ENCODE data around the gene PKHD1.
"Not testable (repeated sequence)": the region's sequence is repeated elsewhere in the genome, so short reads cannot be mapped to it uniquely, and the experiment has no call there.

PKHD1 gene

DNA sequence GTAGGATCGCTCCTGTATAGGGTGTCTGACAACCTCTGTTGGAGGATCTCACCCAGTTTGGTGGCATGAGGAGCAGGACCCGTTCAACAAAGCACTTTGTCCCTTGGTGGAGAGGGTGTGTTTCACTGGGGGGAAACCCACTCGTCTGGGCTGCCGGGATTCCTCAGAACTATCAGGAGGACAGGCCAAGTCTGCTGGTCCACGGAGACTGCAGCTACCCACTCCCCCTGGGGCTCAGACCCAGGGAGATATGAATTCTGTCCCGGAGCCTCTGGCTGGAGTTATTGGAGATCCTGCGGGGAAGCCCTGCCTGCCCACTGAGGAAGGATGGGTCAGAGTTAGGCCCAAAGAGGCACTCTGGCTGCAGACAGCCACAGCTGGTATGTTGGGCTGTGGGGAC is 233.1 kb downstream of the PKHD1 start:
- DNase-seq (ENCODE audit: low spot score) = no peak

DNA sequence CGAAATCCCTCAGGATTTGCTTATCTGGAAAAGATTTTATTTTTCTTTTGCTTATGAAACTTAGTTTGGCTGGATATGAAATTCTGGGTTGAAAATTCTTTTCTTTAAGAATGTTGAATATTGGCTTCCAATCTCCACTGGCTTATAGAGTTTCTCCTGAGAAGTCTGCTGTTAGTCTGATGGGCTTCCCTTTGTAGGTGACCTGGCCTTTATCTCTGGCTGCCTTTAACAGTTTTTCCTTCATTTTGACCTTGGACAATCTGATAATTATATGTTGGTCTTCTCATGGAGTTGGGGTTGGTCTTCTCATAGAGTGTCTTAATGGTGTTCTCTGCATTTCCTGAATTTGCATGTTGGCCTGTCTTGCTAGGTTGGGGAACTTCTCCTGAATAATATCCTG is 234.3 kb downstream of the PKHD1 start:
- not testable (repeated sequence) for DNase-seq (ENCODE audit: low spot score)

DNA sequence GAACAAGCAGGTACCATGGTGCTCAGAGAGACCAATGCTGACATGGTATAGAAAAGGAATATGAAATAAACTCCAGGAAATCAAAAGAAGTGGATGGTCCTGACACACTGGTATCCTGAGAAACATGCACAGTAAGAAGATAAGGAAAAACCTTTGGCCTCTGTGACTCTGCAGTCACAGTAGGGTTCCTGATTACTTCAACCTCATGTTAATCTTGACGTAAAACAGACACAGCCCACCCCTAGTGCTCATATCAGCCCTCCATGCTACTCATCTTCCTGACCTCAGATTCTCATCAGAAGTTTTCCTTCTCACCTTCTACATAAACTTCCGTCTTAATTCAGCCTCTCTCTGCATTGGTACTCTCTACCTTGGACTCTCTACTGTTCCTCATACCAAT is 240.9 kb downstream of the PKHD1 start:
- no peak for DNase-seq (ENCODE audit: low spot score)

DNA sequence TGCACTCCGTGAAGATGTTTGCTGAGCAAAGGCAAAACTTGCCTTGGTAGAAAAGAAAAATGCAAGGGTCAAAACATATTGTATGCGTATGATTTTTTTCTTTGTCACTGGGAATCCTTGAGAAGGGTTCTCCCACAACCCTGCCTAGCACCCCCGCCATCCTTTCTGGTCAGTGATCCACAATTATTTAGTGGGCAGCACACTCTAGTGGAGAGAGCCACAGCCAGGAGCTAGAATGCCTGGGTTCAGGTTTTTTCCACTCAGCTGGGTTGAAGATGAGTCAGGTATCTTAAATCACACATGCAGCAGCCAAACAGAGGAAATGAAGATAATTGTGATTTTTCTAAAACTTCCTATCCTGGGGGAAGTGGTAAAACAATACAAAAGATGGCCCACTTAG is 243.1 kb downstream of the PKHD1 start:
- DNase-seq (ENCODE audit: low spot score) = peak; percentile 14

DNA sequence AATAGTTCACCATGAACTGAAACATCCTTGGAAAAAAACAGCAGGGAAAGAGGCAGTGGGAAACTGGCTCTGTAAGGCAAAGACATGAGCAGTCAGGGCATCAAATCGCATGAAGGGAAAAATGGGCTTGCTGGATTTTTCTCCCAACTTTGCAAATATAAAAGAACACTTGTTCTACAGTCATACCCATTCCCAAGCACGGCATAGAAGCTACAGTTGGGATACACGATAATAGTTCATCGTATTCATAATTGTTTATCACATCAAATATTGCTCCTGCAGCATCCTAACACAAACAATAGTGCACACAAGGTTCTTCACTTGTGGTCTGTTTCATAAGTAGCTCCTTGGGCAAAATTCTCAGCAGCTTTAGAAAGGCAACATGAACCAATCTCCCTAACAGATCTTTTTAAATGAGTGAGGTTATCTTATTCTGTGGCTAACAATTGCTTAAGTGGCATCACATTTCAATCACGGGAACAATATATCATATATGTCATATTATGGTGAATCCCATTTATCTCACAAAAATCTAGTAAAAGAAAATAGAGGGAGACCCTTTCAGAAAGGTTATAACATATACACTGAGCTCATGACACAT is 243.9 kb downstream of the PKHD1 start:
- no peak for DNase-seq (ENCODE audit: low spot score)

DNA sequence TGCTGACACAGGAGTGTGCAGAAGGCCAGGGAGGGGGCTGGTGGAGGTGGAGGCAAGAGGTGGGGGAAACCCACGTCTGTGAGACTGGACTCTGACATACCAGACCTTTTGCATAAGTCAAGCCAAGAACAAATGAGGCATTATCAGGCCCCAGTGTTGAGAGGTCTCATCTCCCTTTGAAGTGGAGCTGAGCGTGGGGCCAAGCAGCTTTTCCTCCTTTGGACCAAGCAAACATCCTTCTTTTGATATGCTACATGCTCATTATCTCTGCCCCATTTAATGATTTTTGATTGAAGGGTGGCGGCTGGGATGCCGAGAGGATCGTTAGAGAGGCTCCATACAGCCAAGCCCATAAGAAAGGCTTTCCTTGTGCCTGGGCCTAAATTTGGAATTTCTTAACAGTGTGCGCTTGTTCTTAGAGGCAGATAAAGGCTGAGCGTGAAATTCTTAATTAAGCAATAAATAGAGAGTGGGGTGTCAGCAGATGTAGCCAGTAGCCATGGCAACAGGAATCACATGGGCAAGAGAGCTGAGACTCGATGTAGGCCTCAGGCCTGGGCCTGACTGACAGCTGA is 244.5 kb downstream of the PKHD1 start:
- DNase-seq (ENCODE audit: low spot score) = peak; percentile 42

DNA sequence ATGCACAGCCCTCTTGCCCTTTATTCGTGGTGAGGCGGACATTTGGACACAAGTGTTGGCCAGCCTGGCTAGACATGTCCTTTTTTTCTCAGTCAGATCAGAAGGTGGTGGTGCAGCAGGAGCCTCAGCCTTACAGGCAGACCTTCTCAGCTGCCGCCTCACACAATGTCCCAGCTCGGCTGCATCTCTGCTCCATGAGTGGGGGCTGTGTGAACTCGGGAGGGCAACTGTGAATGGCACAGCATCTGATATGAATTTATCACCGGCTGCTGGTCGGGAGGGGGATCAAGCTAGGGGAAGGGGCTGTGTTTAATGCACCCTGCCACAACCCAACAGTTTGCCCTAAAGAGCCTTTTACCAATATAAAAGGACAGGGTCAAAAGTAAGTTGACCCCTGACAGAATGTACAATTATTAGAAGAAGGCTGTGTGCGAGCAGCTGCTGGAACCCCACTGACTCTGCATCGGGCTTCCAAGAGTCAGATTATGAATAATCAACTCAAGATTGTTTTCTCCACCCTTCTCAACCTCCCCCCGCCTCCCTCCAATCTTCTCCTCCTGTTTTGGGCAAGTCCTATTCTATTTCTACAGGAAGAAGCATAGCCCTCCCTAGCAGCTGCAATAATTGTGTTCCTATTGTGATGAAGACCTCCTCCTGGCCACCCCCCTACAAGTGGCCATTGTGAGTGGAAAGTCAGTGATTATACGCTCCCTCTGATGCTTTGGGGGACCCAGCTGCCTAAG is 245.2 kb downstream of the PKHD1 start:
- no peak for DNase-seq (ENCODE audit: low spot score)

DNA sequence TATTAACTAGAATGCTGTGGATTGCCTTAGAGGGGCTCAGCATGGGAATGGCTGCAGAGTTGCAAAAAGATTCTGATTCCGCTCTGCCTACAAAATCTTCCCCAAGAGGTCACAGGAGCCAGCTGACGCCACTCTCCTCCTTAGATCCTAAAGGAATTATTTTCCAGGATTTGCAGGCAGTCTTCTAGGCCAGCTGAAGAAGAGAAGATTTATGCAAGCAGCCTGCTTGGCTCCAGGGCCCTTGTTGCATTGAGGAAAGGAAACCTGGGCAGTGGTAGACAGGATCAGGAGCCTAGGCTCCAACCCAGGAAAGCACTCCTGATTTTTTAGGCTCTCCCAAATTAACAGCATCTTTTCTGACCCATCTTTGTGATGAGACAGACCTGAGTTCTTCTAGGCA is 245.8 kb downstream of the PKHD1 start:
- DNase-seq (ENCODE audit: low spot score) = no peak

DNA sequence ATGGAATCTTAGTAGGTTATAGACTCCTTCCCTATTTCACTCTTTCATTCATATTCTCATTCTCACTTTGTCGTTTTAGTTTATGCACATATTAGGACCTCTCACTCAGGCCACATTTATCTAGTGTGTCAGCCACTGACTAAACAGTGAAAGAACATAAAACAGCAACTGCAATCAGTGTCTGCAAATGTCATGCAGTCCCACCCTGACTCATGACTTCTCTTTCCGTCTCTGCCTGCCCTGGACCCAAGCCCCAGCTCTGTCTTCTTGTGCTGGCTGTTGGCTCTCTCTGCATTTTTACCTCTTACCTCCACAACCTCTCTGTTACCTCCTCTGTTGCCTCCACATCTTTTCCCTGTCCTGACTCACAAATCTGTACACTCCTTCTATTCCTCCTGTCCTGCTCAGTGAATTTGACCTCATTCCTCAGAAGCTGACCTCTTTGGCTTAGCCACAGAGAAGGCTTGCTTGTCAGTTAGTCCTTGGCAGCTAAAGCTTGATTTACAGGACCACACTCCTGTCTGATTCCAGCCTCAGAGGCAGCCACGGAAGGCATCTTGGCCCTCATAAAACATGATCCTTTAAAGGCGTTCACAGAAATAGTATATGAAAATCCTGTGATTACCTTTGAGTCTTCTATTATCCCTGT is 247.6 kb downstream of the PKHD1 start:
- no peak for DNase-seq (ENCODE audit: low spot score)

DNA sequence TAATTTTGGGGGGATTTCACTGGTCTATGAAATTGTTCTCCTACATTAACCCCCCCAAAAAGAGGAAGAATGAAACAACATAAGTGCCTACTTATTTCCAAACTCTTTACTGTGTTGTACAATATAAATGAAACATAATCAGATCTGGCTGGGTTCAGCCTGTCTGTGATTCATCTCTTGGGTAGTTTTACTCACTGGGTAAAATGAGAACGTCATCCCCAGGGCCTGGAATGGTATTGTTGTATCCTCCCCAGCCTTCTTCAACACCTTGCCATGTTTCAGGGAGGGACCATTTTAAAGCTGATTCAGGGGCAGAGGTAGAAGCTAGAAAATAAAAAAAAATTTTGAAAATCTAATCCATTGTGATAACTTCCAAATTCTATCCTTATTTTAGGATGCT is 256.7 kb downstream of the PKHD1 start:
- DNase-seq (ENCODE audit: low spot score) = no peak

DNA sequence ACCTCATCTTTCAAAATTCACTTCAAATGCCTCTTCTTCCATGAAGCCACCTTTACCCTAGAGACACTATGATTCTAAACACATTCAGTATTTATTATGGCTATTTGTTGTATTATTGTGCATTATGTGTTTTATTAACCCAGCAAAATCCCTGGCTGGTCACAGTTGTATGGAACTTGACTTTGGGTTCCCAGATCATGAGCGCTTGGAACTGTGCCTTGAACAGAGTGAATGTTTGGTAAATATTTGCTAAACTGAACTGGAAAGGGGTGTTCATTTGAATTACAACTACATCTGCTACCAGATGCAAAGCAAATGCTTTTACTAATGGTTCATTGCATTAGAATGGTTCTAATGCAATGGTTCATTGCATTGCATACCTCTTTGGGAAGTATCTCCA is 259.8 kb downstream of the PKHD1 start:
- DNase-seq (ENCODE audit: low spot score) = no peak

DNA sequence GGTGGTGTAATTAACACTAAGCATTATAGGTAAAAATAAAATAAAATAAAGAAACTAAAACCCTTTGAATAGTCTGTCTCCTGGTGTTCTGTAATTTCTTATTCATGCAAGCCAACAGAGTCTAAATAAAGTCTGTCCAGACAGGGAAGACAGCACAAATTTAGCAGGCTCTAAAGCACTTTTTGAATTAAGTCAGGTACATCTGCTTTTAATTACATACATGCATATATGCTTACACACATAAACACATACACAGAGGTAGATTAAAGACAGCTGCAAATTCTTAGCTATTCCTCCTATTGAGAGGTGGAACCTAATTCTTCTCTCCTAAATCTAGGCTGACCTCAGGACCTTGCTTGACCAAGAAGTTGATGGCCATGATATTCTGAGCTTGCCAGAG is 262.5 kb downstream of the PKHD1 start:
- DNase-seq (ENCODE audit: low spot score) = no peak

DNA sequence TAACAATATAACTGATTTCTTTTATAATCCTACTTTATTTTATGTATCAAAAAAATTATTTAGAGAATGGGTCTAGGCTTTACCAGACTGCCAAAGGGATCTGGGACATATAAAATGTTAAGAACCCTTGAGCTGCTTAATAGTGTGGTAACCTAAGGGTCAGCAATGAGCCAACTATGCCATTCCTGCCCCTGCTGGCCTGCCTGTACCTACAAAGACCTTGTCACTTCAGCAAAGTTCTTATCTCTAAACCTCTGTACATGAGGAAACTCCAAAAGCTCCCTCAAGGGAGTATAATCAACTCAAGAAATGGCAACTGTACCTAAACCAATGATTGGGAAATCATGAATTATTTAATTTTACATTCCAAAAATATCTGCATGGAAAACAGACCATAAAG is 266.9 kb downstream of the PKHD1 start:
- no peak for DNase-seq (ENCODE audit: low spot score)

DNA sequence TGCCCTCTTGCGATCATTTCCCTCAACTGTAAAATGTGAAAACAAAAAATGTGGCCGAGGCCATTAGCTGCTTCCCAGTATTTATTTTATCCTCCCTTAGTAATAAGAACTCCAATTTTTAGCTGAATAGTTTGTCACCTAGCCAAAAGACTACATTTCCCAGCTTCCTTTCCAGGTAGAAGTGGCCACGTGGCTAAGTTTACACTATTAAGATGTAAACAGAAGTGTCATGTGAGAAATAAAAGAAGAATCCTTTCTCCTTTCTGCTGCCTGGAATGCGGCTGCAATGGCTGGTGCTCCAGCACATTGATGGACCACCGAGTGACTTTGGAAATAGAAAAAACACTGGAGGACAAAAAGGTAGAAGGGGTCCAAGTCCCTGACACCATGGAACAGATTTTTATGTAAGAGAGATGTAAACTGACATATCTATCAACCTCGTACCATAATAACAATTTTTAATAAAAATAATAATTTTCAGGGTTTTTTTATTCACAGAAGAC is 268.8 kb downstream of the PKHD1 start:
- no peak for DNase-seq (ENCODE audit: low spot score)

DNA sequence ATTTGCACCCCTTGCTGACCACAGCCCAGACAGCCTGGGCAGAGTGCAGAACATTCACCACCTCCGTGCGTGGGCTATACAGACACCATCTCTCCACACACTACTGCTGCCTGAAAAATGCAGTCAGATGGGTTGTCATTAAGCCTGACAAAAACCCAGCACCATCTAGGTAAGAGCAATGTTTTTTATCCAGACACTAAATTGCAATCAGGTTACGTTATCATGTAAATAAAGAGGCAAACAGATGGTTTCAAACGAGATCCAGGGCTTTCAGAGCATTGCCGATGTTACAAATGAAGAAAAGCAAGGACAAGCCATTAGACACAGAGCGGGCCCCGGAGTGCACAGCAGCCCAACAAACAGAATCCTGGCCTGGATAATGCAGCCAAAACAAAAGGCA is 269.6 kb downstream of the PKHD1 start:
- no peak for DNase-seq (ENCODE audit: low spot score)

DNA sequence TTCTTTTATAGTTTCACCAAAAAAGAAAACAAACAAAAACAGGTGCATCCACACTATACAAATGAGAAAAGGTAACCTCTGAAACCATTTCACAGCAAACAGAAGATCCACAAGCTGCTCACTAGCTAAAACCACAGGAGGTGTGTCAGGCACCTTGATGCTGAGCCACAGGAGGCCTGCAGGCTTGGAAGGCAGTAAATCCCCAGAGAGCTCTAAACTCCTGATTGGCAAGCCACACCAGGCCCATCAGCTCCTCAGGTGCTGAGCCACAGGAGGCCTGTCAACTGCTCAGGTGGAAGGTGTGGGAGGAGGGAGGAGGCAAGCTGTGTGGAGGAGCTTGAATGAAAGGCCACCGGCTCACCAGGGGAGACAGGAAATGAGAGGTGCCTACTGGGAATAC is 273.0 kb downstream of the PKHD1 start:
- DNase-seq (ENCODE audit: low spot score) = no peak

DNA sequence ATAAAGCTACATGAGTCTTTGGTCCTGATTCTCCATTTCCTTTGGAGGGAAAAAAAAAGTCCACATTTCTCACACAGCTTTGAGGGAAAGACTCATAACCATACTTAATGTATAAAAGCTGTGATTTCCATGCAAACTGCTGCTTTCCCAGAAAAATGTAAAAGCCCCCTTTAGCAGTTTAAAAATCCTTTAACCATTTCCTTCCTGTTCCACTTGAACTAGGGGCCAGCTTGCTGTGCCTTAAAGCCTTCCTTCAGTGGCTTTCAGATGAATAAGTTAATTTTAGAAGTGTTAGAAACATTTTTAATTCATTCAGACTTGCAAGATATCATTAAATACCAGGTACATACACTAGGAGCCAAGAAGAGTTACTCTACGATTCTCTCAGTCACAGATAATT is 273.5 kb downstream of the PKHD1 start:
- DNase-seq (ENCODE audit: low spot score) = no peak

DNA sequence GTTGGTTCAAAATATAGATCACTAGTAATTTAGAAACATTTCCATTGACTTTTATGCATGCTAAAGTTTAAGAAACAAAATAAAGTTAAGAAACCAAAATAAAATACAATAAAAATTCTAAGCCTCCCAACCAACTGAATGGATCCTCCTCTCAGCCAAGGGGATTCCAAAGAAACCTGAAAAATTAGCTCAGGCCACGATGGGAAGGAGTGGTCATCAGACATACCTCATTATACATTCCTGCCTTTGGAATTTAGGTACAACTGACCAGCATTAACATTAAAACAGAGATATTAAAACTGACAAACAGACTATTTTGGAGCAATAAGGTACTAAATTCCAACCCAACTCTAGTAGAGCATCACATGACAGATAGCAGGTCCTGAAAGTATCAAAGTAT is 275.2 kb downstream of the PKHD1 start:
- DNase-seq (ENCODE audit: low spot score) = no peak

DNA sequence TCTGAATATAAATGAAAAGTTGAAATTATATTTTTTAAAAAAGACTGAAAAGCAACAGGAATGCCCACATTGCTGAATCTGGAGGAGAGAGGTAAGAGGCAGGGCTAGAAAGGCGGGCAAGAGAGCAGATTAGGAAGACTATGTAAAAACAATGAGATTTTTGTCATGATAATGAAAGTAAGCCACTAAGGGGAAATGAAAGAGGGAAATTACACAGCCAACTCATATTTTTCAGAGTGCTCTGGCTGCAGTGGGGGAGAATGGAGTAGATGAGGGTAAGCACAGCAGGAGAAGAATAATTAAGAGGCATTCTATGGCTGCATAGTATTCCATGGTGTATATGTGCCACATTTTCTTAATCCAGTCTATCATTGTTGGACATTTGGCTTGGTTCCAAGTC is 281.9 kb downstream of the PKHD1 start:
- DNase-seq (ENCODE audit: low spot score) = no peak

DNA sequence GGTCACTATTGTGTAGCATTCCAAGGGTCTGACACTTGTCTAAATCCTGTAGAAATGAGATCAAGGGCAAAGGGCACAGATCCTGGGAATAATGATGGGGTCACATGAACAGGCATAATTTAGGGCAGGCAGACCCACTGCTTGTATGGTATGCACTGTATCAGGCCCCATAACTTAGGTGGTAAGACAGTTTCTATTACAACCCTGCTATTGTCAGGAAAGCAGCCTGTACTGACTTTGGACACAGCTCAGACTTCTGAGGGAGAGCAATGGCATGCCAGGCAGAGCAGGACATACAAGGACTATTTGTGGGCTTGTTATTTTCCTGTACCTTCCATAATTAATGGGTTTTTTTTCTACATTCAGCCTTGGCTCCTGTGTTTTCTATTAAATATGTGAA is 286.8 kb downstream of the PKHD1 start:
- no peak for DNase-seq (ENCODE audit: low spot score)

DNA sequence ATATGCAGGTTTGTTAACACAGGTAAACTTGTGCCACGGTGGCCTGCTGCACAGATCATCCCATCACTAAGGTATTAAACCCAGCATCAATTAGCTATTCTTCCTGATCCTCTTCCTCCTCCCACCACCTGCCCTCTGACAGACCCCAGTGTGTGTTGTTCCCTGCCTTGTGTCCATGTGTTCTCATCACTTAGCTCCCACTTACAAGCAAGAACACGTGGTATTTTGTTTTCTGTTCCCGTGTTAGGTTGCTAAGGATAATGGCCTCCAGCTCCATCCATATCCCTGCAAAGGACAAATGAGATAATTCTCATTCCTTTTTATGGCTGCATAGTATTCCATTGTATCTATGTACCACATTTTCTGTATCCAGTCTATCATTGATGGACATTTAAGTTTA is 294.0 kb downstream of the PKHD1 start:
- no peak for DNase-seq (ENCODE audit: low spot score)

DNA sequence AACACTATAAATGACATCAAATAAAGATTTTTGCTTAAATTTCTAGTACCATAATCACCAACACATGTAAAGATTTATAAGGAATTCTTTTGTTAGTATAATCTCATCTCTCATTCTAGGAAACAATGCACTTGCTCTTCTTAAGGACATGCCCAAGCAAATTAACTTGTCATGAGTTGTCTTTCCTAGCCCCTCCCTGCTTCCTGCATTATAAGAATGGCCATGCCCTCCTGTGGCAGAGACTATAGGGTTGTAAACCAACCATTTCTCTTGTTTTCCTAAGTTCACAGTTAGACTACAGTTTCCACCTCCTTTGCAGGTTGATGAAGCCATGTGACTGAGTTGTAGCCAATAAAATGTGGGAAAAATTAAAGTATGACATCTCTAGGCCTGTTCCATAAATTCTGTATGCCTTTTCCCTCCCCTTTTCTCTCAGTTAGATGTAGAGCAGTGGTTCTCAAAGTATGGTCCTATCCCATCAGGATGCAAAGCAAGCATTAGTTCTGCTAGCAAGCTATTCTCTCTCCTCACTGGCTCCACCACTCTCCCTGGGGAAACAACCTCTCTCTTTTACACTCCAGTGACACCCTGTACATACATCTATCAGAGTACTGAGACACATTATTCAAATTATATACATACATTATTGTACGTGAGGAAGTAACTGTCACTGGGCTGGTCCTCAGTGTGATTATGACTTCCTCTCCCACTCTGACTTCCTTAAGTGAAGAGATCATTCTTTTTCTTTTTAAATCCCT is 295.0 kb downstream of the PKHD1 start:
- no peak for DNase-seq (ENCODE audit: low spot score)

All from pons (tissue), 1 donor.